Temporal lobe (tissue), 1 donor: ENCODE results near the gene BMAL2. TPM values are rescaled to one million over a fixed set of nuclear protein-coding genes. Genes with fewer than 3 reads are reported as not detected.

Source experiments
- total RNA-seq: library from RNA; depleted of rRNA; stranded (reverse); fragments of >200 nt; gene quantifications from one replicate; pipeline ENCODE4 v1.2.3, GENCODE V29; 2014

Gene BMAL2
- total RNA-seq, 1 donor from 2014 or later = 23.4 TPM

Other genes with a start within 250 kb of the BMAL2 start
- 19.7 TPM for gene STK38L, start 88.5 kb upstream of the BMAL2 start, total RNA-seq
- gene SMCO2, start 113.9 kb downstream of the BMAL2 start, total RNA-seq = not detected
- 76.7 TPM for gene PPFIBP1, start 191.4 kb downstream of the BMAL2 start, total RNA-seq